Bronchial epithelial cell (primary cell): ENCODE data around the gene MRPL28. TPM values are rescaled to one million over a fixed set of nuclear protein-coding genes. Genes with fewer than 3 reads are reported as not detected.
A peak's percentile ranks its signal among the peaks of the same experiment; 100 is the strongest.

Source experiments
- DNase-seq: peaks from one replicate; pipeline ENCODE4 v3.0.0-alpha.2; 2010; ENCODE audit warnings: low read depth
- FAIRE-seq: peaks from 2 replicates; lab custom pipeline; 2011; peaks lifted over from hg19 to GRCh38; lab: Jason Lieb, UNC
- H3K27me3 ChIP-seq: 2 replicates; pipeline ENCODE4 v1.5.1; 2011; ENCODE audit warnings: low read length; ENCODE audit not compliant: control insufficient read depth, insufficient read depth
- H3K36me3 ChIP-seq: 2 replicates; pipeline ENCODE4 v1.5.1; 2011; ENCODE audit warnings: low read length; ENCODE audit not compliant: control insufficient read depth, insufficient read depth
- H3K4me3 ChIP-seq: 2 replicates; pipeline ENCODE4 v1.5.1; 2011; ENCODE audit warnings: mild to moderate bottlenecking, low read depth, low read length, control low read depth
- CTCF ChIP-seq: IDR thresholded peaks from 2 replicates; pipeline ENCODE4 v1.5.1; 2011; ENCODE audit warnings: mild to moderate bottlenecking, moderate library complexity, low read length, control low read depth, inconsistent platforms; ENCODE audit not compliant: insufficient read depth, severe bottlenecking
- total RNA-seq: library from RNA; depleted of rRNA; stranded (reverse); fragments of >200 nt; gene quantifications from 2 replicates; pipeline ENCODE4 v1.2.1, GENCODE V29; 2014

The MRPL28 gene
- total RNA-seq, 1 donor from 2014 or later, result 113 TPM

DNA sequence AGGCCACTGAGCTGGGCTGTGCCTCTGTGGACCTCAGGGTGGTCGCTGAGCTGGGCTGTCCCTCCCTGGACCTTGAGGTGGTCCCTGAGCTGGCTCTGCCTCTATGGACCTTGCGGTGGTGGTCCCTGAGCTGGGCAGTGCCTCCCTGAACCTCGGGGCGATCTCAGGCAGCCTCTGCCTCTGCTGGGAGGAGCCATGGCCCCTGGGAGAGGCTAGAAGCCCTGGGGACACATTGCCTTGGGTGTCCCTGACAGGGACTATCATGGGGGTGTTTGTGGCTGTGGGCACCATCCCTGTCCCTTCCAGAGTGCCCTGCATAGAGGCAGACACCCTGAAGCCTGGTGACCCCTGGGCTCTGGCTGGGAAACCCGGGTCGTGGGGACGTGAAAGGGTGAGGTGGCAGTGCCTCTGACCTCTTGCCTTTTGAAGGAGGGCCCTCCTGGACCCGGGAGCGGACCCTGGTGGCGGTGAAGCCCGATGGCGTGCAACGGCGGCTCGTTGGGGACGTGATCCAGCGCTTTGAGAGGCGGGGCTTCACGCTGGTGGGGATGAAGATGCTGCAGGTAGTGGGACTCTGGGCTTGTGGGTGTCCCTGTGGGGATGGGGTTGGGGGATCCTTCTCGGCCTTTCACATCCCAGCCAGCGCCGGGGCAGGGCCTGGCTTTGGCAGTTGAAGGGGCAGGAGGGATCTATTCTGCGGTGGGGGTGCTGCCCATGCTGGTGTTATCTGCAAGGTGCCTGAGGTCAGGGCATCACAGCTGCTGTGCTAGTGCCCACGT, 28.4 kb upstream of the MRPL28 start:
- no peak for FAIRE-seq
- no peak for TF ChIP-seq CTCF
- no peaks in the 10 kb centered on the region for H3K27me3 ChIP-seq
- peaks cover 4% of the 10 kb centered on the region for H3K36me3 ChIP-seq
- no peak for DNase-seq
- H3K4me3 ChIP-seq, result no peak overlapping the region

- FAIRE-seq (no peak), DNase-seq (peak; percentile 28)
- no peak overlapping the region for H3K4me3 ChIP-seq
Observed at GRCh38 chr16:397736-398332, 27.5 kb upstream of the MRPL28 start.

GRCh38 chr16:397135-397661, 26.9 kb upstream of the MRPL28 start, which contains the start of gene NME4:
TSS of gene NME4 (plus strand) at chr16:397199. CDS start at chr16:397223, 24 bp downstream.
- Histone ChIP-seq H3K27me3 (no peaks in the 10 kb centered on the region), H3K4me3 (peak within 1 kb of the TSS; percentile 49), H3K36me3 (peaks cover 4% of the 10 kb centered on the region)
- DNase-seq (no peak), FAIRE-seq (no peak)
- no peak for TF ChIP-seq CTCF

More at GRCh38 chr16:397736-398332, 27.5 kb upstream of the MRPL28 start:
- H3K36me3 ChIP-seq, result peaks cover 4% of the 10 kb centered on the region
- TF ChIP-seq CTCF, result peak; percentile 43
- H3K27me3 ChIP-seq, result no peaks in the 10 kb centered on the region

DNA sequence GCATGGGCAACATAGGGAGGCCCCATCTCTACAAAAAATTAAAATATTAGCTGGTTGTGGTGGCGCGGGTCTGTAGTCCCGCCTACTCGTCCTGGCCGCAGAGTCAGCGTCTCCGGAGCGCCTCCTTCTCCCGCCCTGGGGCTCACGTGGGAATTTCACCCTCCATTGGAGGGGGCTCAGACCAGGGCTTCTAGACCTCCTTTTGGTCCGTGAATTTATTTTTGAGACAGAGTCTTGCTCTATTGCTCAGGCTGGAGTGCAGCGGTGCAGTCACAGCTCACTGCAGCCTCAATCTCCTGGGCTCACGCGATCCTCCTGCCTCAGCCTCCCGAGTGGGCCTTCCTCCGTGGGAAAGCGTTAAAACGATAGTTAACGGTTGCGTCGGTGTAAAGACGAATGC, 26.3 kb upstream of the MRPL28 start:
- no peak for FAIRE-seq

DNA sequence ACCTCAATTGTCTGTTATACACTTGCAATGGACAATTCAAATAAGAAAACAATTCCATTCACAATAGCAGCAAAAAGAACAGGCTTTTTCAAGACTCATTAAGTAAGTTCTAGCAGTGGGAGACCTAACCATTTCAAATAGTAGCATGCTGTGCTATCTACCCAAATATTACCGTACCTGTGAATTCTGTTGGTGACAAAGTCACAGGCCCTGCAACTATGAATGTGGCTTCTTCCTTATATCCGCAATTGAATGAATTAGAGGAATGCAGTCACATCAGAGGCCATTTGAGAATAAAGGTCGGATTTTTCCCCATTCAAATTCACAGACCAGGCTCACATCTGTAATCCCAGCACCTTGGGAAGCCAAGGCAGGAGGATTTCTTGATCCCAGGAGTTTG, 25.9 kb upstream of the MRPL28 start:
- DNase-seq, result no peak
- TF ChIP-seq CTCF, result no peak
- Histone ChIP-seq H3K27me3 (no peaks in the 10 kb centered on the region), H3K4me3 (no peak overlapping the region), H3K36me3 (peaks cover 4% of the 10 kb centered on the region)
- FAIRE-seq, result no peak

More for the DNA sequence above, 26.3 kb upstream of the MRPL28 start:
- TF ChIP-seq CTCF, result no peak
- DNase-seq, result peak; percentile 18
- no peaks in the 10 kb centered on the region for H3K27me3 ChIP-seq
- peaks cover 4% of the 10 kb centered on the region for H3K36me3 ChIP-seq
- H3K4me3 ChIP-seq, result peak overlapping the region; percentile 12
